ENCODE measurements around the gene TOX2. TPM values are rescaled to one million over a fixed set of nuclear protein-coding genes. Genes with fewer than 3 reads are reported as not detected.

The TOX2 gene
- total RNA-seq, 1 donor from 2014 or later: 0.16 TPM

- Mint-ChIP-seq H3K27me3 (ENCODE audit: low read depth, unreplicated experiment) (peaks cover 66% of the 10 kb centered on the region), H3K27ac (ENCODE audit: unreplicated experiment) (no peak overlapping the region), H3K36me3 (ENCODE audit: low read depth, unreplicated experiment) (peaks cover 2% of the 10 kb centered on the region), H3K9me3 (ENCODE audit: unreplicated experiment) (no peaks in the 10 kb centered on the region), H3K4me3 (ENCODE audit: unreplicated experiment) (no peak overlapping the region), H3K4me1 (ENCODE audit: low read depth, unreplicated experiment) (no peaks in the 10 kb centered on the region)
- H3K4me2 ChIP-seq (ENCODE audit: low read length): no peak overlapping the region
- no peak overlapping the region for H3K27ac ChIP-seq (ENCODE audit: low read depth, low read length)
- H3K79me2 ChIP-seq (ENCODE audit: insufficient read depth, low read length): peaks cover 20% of the 10 kb centered on the region
- H3K27me3 ChIP-seq (ENCODE audit: insufficient read depth, low read length): no peaks in the 10 kb centered on the region
- no peak overlapping the region for H3K4me3 ChIP-seq (ENCODE audit: insufficient read depth, low read depth, low read length)
- TF ChIP-seq CTCF (IDR thresholded peaks at IDR 0.05; ENCODE audit: insufficient read depth, low read depth, low read length): no peak
- TF ChIP-seq EZH2 (IDR thresholded peaks at IDR 0.05; ENCODE audit: insufficient read depth, low read length): no peak
- H2AFZ ChIP-seq (ENCODE audit: low read depth, low read length): no peak overlapping the region
- FAIRE-seq (no peak), DNase-seq (ENCODE audit: low read depth) (no peak)
- no peaks in the 10 kb centered on the region for H3K4me1 ChIP-seq (ENCODE audit: insufficient read depth, low read length)
- no peaks in the 10 kb centered on the region for H3K9me3 ChIP-seq (ENCODE audit: insufficient read depth, low read depth, low read length)
- no peaks in the 10 kb centered on the region for H3K36me3 ChIP-seq (ENCODE audit: insufficient read depth, low read length)
- no peak overlapping the region for H3K9ac ChIP-seq (ENCODE audit: low read length)
- H4K20me1 ChIP-seq (ENCODE audit: insufficient read depth, low read length): peaks cover 39% of the 10 kb centered on the region
Measured at GRCh38 chr20:43931976-43932375, 17.3 kb downstream of the TOX2 start.

GRCh38 chr20:43934833-43935232 is 20.2 kb downstream of the TOX2 start:
- Histone ChIP-seq H4K20me1 (ENCODE audit: insufficient read depth, low read length) (peaks cover 52% of the 10 kb centered on the region), H3K27me3 (ENCODE audit: insufficient read depth, low read length) (no peaks in the 10 kb centered on the region), H3K4me1 (ENCODE audit: insufficient read depth, low read length) (peaks cover 19% of the 10 kb centered on the region), H3K4me3 (ENCODE audit: insufficient read depth, low read depth, low read length) (no peak overlapping the region), H3K27ac (ENCODE audit: low read depth, low read length) (no peak overlapping the region), H2AFZ (ENCODE audit: low read depth, low read length) (no peak overlapping the region), H3K79me2 (ENCODE audit: insufficient read depth, low read length) (peaks cover 13% of the 10 kb centered on the region), H3K9me3 (ENCODE audit: insufficient read depth, low read depth, low read length) (no peaks in the 10 kb centered on the region), H3K4me2 (ENCODE audit: low read length) (no peak overlapping the region), H3K9ac (ENCODE audit: low read length) (no peak overlapping the region), H3K36me3 (ENCODE audit: insufficient read depth, low read length) (no peaks in the 10 kb centered on the region)
- Mint-ChIP-seq H3K4me3 (ENCODE audit: unreplicated experiment) (no peak overlapping the region), H3K9me3 (ENCODE audit: unreplicated experiment) (no peaks in the 10 kb centered on the region), H3K4me1 (ENCODE audit: low read depth, unreplicated experiment) (peaks cover 6% of the 10 kb centered on the region), H3K27ac (ENCODE audit: unreplicated experiment) (no peak overlapping the region), H3K27me3 (ENCODE audit: low read depth, unreplicated experiment) (peaks cover 62% of the 10 kb centered on the region), H3K36me3 (ENCODE audit: low read depth, unreplicated experiment) (peaks cover 2% of the 10 kb centered on the region)
- no peak for DNase-seq (ENCODE audit: low read depth)
- FAIRE-seq: no peak
- no peak for TF ChIP-seq CTCF (IDR thresholded peaks at IDR 0.05; ENCODE audit: insufficient read depth, low read depth, low read length)
- no peak for TF ChIP-seq EZH2 (IDR thresholded peaks at IDR 0.05; ENCODE audit: insufficient read depth, low read length)

- H3K9me3 ChIP-seq (ENCODE audit: insufficient read depth, low read depth, low read length): no peaks in the 10 kb centered on the region
- H3K27ac ChIP-seq (ENCODE audit: low read depth, low read length): no peak overlapping the region
- H3K27me3 Mint-ChIP-seq (ENCODE audit: low read depth, unreplicated experiment): peaks cover 62% of the 10 kb centered on the region
- H2AFZ ChIP-seq (ENCODE audit: low read depth, low read length): no peak overlapping the region
- no peak overlapping the region for H3K4me3 ChIP-seq (ENCODE audit: insufficient read depth, low read depth, low read length)
- no peaks in the 10 kb centered on the region for H3K9me3 Mint-ChIP-seq (ENCODE audit: unreplicated experiment)
- no peak for TF ChIP-seq EZH2 (IDR thresholded peaks at IDR 0.05; ENCODE audit: insufficient read depth, low read length)
- TF ChIP-seq CTCF (IDR thresholded peaks at IDR 0.05; ENCODE audit: insufficient read depth, low read depth, low read length): no peak
- peaks cover 53% of the 10 kb centered on the region for H4K20me1 ChIP-seq (ENCODE audit: insufficient read depth, low read length)
- peaks cover 26% of the 10 kb centered on the region for H3K4me1 ChIP-seq (ENCODE audit: insufficient read depth, low read length)
- H3K9ac ChIP-seq (ENCODE audit: low read length): no peak overlapping the region
- DNase-seq (ENCODE audit: low read depth) (no peak), FAIRE-seq (no peak)
- no peak overlapping the region for H3K4me2 ChIP-seq (ENCODE audit: low read length)
- peaks cover 12% of the 10 kb centered on the region for H3K79me2 ChIP-seq (ENCODE audit: insufficient read depth, low read length)
- peaks cover 7% of the 10 kb centered on the region for H3K4me1 Mint-ChIP-seq (ENCODE audit: low read depth, unreplicated experiment)
- H3K27ac Mint-ChIP-seq (ENCODE audit: unreplicated experiment): no peak overlapping the region
- no peaks in the 10 kb centered on the region for H3K27me3 ChIP-seq (ENCODE audit: insufficient read depth, low read length)
- no peaks in the 10 kb centered on the region for H3K36me3 ChIP-seq (ENCODE audit: insufficient read depth, low read length)
- H3K4me3 Mint-ChIP-seq (ENCODE audit: unreplicated experiment): no peak overlapping the region
- H3K36me3 Mint-ChIP-seq (ENCODE audit: low read depth, unreplicated experiment): peaks cover 2% of the 10 kb centered on the region
Measured at GRCh38 chr20:43936104-43936770, 21.6 kb downstream of the TOX2 start.
